BJ (cell line): Measurements from ENCODE around the gene PPTC7. TPM values are rescaled to one million over a fixed set of nuclear protein-coding genes. Genes with fewer than 3 reads are reported as not detected.
A peak's percentile ranks its signal among the peaks of the same experiment; 100 is the strongest.
"Not testable (repeated sequence)": the region's sequence is repeated elsewhere in the genome, so short reads cannot be mapped to it uniquely, and the experiment has no call there.

Experiments used
- CTCF ChIA-PET: fragments of 350-600 bp; formaldehyde crosslinking; extraction: SDS; loops from one replicate; lab custom pipeline; 2021; ENCODE audit warnings: antibody characterized with exemption, inconsistent platforms; lab: Yijun Ruan, JAX
- POLR2A ChIA-PET: fragments of 300-600 bp; sonication (Branson Sonifier 250); formaldehyde crosslinking; extraction: SDS; loops from one replicate; lab custom pipeline; 2021; ENCODE audit warnings: antibody characterized with exemption; lab: Charles Lee
- DNase-seq: peaks from one replicate; pipeline ENCODE4 v3.0.0-alpha.2; 2011; ENCODE audit warnings: low read depth
- H3K27me3 ChIP-seq: 2 replicates; pipeline ENCODE4 v1.6.0; 2011; ENCODE audit warnings: low read length; ENCODE audit not compliant: control insufficient read depth, insufficient read depth
- H3K36me3 ChIP-seq: 2 replicates; pipeline ENCODE4 v1.5.1; 2011; ENCODE audit warnings: low read length; ENCODE audit not compliant: control insufficient read depth, insufficient read depth
- H3K4me3 ChIP-seq: 2 replicates; pipeline ENCODE4 v1.5.1; 2011; ENCODE audit warnings: low read depth, mild to moderate bottlenecking, control low read depth, low read length
- CTCF ChIP-seq: IDR thresholded peaks from 2 replicates; pipeline ENCODE4 v1.5.1; 2011; ENCODE audit warnings: low read depth, mild to moderate bottlenecking, control low read depth, inconsistent platforms, low read length, moderate library complexity; ENCODE audit not compliant: insufficient read depth
- polyA plus RNA-seq: library from polyadenylated mRNA; depleted of rRNA; stranded (reverse); fragments of >200 nt; gene quantifications from 2 replicates; pipeline ENCODE4 v1.2.3, GENCODE V29; 2011

PPTC7 gene
- polyA plus RNA-seq, 1 experiment = 6.0 TPM

- ChIA-PET CTCF (interaction anchor here (4.1 kb wide), 1 partner anchor 55 kb away, joined by 28 read pairs; no protein-coding TSS in a partner anchor), POLR2A (no interaction called here)
- H3K36me3 ChIP-seq = no peaks in the 10 kb centered on the region; the same call in 1 of the 2 replicates
- H3K27me3 ChIP-seq = no peaks in the 10 kb centered on the region
- peak; percentile 92 for DNase-seq
- no peak overlapping the region for H3K4me3 ChIP-seq
- no peak for TF ChIP-seq CTCF
Observed at GRCh38 chr12:110546339-110546738, 36.8 kb downstream of the PPTC7 start.

GRCh38 chr12:110545812-110546211, 37.3 kb downstream of the PPTC7 start:
- no peaks in the 10 kb centered on the region; the same call in 1 of the 2 replicates for H3K36me3 ChIP-seq
- no peak for DNase-seq
- TF ChIP-seq CTCF = no peak
- H3K27me3 ChIP-seq = no peaks in the 10 kb centered on the region
- ChIA-PET CTCF (no interaction called here), POLR2A (no interaction called here)
- H3K4me3 ChIP-seq = no peak overlapping the region

GRCh38 chr12:110545259-110545658, 37.9 kb downstream of the PPTC7 start:
- H3K36me3 ChIP-seq, H3K27me3 ChIP-seq, H3K4me3 ChIP-seq, POLR2A ChIA-PET, DNase-seq, CTCF ChIA-PET: not testable (repeated sequence)

- ChIA-PET POLR2A (no interaction called here), CTCF (interaction anchor here (0.6 to 1.4 kb wide), 3 partner anchors 8 to 57 kb away, joined by 3 to 5 read pairs (median 3); no protein-coding TSS in a partner anchor)
- Histone ChIP-seq H3K27me3 (no peaks in the 10 kb centered on the region), H3K4me3 (no peak overlapping the region), H3K36me3 (no peaks in the 10 kb centered on the region; the same call in 1 of the 2 replicates)
- no peak for TF ChIP-seq CTCF
- DNase-seq = no peak
Observed at GRCh38 chr12:110543965-110544364, 39.2 kb downstream of the PPTC7 start.

- H3K27me3 ChIP-seq = no peaks in the 10 kb centered on the region
- H3K36me3 ChIP-seq = peaks cover 3% of the 10 kb centered on the region; the same call in 1 of the 2 replicates
- DNase-seq = no peak
- no peak overlapping the region for H3K4me3 ChIP-seq
- TF ChIP-seq CTCF = no peak
- ChIA-PET CTCF (interaction anchor here (0.6 to 1.4 kb wide), 3 partner anchors 8 to 58 kb away, joined by 3 to 5 read pairs (median 3); no protein-coding TSS in a partner anchor), POLR2A (no interaction called here)
Observed at GRCh38 chr12:110543252-110543959, 39.7 kb downstream of the PPTC7 start.
